GM18517 (cell line): Measurements from ENCODE around the gene UNC119.
"Not testable (repeated sequence)": the region's sequence is repeated elsewhere in the genome, so short reads cannot be mapped to it uniquely, and the experiment has no call there.

Experiments used
- ATAC-seq: cut with Tn5 transposase; IDR thresholded peaks from one replicate; pipeline ENCODE4 v1.9.1; 2021; ENCODE audit warnings: mild to moderate bottlenecking, moderate library complexity; ENCODE audit not compliant: unreplicated experiment

UNC119 gene

DNA sequence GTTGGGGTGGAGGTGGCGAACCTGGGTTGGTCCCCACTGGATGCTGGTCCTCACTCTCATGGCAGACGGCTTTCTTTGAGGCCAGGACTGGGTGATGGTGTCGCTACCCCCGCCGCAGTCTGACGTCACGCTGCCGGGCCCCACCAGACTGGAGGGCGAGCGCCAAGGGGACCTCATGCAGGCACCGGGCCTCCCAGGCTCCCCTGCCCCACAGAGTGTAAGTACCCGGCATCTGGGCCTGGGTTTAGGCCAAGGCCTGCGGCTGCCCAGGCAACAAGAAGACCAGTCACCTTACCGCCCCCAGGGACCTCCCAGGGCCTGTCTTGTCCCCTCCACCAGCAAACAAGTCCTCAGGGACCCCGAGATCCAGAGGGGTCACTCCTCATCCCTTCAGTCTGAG, 28.5 kb downstream of the UNC119 start:
- ATAC-seq, result no peak

DNA sequence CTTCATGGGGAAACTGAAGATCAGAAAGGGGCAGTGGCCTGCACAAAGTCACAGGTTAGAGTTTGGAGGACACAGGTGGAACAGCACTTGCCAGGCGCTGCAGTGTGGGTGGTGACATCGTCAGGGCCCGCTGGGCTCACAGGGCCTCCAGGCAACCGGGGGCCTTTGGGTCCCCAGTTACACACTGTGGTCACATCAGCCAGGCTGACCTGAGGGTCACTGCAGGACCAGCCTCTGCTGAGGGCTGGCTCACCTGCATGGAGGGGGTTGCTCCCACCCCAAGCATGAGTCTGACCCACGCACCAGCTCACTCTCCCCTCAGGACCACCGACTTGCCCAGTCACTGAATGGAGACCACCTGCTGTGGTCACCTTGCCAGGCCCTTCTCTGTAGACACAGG, 29.2 kb downstream of the UNC119 start:
- ATAC-seq, result no peak

DNA sequence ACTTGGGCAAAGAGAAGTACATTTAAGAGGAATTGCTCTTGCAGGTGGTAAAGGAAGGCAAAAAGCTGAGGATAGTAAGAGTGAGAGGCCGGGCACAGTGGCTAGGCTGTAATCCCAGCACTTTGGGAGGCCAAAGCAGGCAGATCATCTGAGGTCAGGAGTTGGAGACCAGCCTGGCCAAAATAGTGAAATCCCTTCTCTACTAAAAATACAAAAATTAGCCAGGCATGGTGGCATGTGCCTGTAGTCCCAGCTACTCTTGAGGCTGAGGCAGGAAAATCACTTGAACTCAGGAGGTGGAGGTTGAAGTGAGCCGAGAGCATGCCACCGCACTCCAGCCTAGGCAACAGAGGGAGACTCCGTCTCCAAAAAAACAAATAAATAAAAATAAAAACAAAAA, 30.1 kb downstream of the UNC119 start:
- not testable (repeated sequence) for ATAC-seq

DNA sequence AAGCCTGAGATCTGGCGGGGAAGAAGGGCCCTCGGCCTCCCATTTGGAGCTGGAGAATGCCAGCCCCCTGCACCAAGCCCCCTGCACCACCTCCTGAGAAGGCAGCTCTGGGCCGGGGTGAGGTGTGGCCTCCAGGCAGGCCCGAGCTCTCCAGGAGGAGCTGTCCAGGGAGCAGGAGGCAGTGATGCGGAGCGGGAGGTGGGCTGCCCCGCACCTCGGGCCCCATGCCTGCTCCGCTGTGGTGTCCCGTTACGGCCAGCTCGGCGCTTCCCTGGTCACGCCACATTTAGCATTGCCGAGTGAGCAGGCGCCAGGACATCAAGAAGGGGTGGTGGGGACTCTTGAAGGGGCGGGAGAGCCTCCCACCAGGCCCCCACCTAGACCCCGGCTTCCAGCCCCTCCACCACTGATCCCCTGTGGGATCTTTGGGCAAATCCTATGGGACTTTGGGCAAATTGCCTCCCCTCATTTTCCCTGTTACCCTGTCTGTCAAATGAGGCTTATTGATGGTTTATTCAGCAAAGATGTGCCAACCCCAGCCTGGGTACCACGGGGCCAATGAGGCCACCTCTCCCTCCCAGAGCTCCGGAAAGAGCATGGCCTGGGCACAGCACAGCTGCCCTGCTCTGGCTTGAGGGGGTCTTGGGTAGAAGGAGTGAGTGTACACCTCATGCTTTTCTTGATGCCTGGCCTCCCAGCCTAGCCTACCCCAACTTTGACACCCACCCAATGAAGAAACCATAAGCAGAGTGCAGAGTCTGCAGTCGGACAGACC, 30.9 kb downstream of the UNC119 start:
- no peak for ATAC-seq

DNA sequence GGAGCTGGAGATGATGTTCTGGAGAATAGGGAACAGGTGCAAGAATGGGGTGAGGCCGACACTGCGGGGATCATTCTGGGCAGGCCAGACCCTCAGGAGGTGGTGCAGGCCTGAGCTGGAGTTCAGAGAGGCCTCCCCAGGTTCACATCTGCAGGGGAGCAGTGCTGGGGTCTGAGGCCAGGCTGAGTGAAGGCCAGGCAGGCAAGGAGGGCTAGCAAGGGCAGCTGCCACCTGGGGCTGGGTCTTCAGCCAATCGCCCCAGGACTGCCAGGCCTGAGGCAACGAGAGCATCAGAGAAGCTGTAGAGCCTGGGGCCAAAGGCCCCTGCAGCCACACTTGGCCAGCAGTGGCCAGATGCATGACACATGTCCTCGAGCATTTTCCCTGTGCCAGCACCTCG, 31.7 kb downstream of the UNC119 start:
- ATAC-seq, result no peak

DNA sequence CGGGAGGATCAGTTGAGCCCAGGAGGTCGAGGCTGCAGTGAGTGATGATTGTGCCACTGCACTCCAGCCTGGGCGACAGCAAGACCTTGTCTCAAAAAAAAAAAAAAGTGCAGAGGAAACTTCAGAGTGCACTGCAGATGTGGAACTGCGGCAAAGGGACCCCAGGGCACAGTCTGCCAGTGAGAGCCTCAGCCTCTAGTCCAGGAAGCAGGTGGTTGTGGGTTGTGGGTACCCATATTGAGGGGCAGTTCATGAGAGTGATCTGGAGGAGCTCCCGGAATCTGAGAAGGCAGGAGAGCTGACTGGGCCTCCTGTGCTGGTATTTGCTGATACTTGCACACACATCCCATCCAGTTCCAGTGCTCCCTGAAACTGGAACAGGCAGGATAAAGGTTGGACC, 33.2 kb downstream of the UNC119 start:
- ATAC-seq, result no peak

DNA sequence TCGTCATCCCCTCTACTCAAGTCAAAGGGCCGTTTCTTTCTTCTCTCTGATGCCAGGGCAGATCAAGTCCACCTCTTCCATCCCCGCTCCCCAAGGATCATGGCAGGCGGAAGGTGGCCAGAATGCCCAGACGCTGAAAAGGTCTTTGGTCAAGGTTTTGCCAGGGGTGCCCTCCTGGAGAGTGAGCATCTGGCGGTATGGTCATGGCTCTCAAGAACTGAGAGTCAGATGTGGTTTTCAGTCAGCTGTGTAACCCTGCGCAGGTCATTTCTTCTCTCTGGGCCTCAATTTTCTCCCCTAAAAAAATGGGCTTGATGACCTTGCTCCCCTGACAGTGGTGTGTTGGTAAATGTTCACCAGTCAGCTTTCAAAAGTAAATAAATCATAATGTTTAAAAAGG, 33.8 kb downstream of the UNC119 start:
- ATAC-seq, result no peak

DNA sequence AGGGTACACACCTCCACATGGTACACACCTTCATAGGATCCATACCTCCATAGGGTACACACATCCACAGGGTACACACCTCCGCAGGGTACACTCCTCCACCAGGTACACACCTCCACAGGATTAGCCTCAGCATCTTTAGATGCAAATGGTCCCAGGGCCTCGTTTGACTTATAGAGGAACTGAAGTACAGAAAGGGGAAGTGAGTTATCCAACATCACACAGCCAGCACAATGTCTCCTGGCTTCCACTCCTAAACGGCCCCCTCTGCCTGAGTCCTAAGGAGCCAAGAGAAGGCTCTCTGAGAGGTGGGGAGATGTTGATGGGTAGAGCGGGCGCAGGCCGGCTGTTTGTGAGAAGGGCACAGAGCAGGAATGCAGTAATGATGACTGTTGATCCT, 34.3 kb downstream of the UNC119 start:
- no peak for ATAC-seq

DNA sequence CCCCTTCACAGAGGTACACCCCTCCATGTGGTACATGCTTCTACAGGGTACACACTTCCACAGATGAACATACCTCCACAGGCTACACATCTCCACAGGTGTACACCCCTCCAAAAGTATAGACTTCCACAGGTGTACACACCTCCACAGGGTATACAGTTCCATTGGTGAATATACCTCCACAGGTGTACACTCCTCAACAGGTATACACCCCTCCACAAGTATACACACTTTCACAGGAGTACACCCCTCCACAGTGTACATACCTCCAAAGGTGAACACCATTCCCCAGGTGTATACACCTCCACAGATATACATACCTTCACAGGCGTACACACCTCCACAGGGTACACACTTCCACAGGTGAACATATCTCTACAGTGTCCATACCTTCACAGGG, 36.9 kb downstream of the UNC119 start:
- ATAC-seq, result no peak

DNA sequence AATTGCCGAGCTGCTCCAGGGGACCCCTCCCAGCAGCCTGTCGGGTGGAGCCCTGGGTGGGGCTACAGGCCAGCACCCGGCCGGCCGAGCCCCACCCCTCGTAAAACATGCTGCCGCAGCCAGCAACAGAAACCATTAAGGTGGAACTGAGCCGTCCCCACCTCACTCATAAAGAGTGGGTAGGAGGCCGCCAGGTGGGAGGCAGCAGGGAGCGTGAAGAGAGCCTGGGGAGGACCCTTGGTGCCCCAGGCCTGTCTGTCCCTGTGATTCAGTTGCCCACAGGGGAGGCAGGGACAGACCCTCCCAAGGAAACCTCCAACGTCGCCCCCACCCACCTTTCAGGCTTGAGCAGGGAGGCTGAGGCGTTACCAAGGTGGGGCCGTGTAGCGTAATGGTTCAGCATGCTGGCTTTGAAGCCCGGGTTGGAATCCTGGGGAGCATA, 37.8 kb downstream of the UNC119 start:
- ATAC-seq, result no peak

DNA sequence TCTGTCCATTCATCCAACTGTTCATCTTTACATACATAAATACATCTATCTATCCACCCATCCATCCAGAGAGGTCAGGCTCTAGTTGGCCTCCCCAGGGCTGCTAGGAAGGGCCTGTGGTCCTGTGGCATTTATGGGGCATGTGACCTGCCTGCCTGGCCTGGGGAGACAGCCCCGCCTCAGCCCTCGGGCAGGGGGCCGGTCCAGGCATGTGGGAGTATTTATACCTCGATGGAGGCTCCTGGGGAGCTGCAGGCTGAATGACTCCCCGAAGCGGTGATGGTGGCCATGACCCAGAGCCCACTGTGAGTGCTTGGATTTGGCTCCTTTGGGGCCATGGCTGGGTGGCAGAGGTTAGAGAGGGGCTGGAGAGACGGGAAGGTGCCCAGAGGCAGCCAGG, 38.9 kb downstream of the UNC119 start:
- ATAC-seq, result no peak

DNA sequence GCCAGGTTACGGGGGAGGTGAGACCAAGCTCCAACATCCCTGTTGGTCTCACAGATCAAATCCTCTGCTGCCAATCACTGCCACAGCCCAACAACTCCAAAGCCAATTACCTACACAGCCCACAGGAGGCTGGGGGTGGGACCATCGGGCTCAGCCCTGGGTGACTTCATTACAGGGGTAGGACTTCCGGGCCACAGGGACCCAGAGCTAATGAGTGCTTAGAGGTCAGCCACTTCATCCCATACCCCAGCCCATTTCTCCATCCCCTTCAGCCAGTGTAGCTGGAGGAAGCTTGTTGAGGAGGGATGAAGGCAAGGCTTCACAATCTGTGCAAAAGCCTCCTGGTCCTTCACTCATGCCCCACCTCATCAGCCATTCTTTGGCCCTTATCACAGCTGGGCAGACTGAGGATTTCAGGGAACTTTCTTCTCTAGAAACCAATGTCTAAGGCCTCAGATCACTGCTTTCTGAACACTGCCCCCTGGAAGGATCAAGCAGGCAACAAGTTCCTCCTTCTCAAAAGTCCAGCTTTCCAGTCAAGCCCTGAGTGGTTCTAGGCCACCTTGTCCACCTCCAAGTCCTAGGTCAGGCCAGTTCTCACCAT, 40.5 kb downstream of the UNC119 start:
- ATAC-seq, result no peak

DNA sequence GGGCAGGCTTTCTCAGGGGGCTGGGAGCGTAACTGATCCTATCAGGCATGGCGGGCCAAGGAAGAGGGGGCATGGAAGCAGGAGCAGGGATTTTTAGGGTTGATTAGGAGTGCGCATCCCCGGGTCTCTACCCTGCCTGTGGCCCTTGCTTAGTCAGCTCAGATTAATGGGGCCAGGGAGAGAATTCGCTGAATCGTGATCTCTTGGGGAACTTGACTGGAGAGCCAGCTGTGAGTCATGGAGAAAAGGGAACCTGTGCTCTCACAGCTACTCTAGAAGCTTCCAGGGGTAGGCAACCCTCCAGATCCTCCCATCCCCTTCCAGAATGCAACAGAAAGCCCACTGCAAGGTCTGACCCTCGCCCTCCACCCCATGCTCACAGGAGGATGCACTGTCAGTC, 42.6 kb downstream of the UNC119 start:
- ATAC-seq, result no peak

DNA sequence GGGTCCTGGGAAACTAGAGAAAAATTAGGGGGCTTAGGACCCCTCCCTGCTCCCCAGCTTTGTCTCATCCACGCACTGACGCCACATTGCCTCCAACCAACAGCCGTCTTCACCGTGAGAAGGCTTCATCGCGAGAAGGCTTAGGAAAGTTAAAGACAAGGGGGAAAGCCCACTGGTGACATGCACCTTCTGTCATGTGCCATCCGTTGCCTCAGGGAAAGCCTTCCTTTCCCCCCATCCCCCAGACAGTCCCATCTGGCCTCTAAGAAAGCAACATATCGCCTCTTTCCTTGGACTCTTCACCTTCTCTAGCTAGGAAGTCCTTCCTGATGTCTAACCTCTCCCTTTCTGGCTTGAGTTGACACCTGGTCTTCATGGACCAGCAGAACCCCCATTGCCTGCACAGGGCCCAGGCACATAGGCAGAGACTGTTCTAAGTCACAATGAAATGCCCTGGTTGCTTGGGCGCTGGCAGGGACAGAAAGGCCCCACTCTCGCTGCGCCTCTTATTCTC, 44.2 kb downstream of the UNC119 start:
- ATAC-seq, result no peak

DNA sequence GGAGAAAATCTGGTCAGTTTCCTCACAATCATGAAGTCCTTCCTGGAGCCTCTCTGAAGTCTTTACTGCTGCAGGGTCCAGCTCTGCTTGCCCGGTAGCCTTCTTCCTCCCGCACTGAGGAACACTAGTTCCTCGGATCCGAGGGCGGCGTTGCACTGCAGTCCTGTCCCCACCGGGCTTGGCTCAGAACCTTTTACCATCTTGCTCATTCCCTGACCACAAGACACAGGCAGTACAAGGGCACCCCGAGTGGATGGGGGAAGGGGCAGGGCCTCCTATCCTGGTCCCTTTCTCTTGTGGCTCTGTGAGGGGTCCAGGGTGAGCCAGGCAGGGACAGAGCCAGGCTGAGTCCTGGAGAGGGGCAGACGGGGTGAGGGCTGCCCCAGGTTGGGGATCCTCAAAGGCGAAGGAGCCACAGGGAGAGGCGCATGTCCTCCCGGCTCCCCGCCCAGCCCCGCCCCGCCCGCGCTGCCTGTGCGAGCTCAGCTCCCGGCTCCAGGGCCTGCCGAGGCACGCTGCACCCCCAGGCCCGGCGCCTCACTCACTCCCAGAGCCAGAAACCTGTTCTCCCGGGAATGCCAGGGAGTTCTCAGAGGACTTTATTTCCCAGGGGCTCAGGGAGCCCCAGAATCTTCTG, 44.7 kb downstream of the UNC119 start:
- ATAC-seq, result no peak

DNA sequence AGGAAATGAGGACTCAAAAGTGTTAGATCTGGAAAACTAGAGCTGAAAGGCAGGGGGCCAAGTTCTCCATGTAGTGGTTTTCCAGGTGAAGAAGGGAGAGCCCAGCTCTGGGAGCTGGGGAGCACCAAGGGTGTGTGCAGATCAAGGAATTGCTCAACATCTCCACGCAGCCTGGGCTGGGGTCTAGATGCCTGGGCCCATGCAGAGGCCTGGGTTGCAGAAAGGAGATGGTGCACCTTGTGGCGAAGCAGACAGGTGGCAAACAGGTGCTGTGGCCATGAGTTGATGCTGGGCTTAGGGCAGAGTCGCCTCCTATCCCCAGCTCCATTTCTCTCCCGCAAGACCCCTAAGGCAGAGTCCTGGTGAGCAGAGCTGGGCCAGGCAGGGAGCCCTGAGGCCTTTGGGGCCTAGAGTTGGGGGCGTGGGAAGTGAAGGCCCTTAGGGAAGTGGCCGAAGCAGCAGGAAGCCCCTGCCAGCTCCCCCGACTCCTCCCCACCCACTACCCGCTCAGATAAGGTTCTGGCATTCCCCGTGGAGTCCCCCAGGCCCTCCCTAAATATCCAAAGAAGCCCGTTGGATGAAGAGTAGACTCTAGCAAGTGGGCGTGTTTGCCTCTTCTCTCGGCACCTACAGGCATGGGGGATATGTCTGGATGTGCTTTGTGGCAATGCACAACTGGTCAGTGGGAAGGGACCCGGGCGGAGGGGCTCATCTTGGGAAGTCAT, 45.5 kb downstream of the UNC119 start:
- ATAC-seq, result no peak

DNA sequence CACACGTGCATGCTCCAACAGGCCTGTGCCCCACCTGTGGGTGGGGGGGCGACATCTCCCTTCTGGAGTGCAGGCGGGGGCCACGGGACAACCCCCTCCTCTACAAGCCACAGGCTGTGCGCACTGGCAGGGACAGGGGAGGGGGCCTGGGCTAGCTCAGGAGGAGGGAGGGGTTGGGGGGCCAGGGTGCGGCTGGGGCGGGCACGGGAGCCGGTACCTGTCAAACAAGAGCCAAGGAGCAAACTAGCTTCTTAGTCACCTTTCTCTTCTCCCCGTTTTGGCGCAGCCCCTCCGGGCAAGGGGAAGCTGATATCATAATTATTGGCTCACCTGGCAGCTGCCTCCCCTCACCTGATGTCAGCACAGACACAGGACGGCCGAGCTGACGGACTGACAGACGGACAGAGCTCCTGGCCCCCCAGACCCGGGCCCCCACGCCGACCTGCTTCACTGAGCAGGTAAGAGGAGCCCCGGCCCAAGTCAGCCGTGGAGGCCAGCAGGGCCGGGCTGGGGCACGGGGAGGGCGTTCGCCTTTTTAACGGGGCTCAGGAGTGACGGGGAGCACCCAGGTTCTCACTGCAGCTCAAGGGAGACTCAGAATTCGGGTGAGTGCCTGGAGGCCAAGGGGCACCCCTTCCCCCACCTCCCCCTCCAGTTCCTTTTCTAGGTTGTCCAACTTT, 46.3 kb downstream of the UNC119 start, which contains the start of gene FOXN1:
FOXN1 (plus strand) TSS at position 363 of the 680 bp plus-strand sequence. CDS start 17,622 bp downstream, outside the sequence.
- ATAC-seq, result no peak

DNA sequence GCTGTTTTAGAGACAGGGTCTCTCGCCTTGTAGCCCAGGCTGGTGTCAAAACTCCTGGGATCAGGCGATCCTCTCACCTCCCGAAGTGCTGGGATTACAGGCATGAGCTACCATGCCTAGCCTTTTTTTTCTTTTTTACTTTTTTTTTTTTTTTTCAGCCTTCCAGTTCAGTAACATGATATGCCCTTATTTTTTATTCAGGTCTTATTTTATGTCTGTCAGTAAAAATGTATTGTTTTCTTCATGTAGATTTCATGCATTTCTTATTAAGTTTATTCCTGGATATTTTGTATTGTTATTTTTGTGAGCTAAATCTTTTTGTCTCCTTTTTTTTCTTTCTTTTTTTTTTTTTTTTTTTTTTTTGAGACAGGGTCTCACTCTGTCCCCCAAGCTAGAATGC, 49.0 kb downstream of the UNC119 start:
- no peak for ATAC-seq

DNA sequence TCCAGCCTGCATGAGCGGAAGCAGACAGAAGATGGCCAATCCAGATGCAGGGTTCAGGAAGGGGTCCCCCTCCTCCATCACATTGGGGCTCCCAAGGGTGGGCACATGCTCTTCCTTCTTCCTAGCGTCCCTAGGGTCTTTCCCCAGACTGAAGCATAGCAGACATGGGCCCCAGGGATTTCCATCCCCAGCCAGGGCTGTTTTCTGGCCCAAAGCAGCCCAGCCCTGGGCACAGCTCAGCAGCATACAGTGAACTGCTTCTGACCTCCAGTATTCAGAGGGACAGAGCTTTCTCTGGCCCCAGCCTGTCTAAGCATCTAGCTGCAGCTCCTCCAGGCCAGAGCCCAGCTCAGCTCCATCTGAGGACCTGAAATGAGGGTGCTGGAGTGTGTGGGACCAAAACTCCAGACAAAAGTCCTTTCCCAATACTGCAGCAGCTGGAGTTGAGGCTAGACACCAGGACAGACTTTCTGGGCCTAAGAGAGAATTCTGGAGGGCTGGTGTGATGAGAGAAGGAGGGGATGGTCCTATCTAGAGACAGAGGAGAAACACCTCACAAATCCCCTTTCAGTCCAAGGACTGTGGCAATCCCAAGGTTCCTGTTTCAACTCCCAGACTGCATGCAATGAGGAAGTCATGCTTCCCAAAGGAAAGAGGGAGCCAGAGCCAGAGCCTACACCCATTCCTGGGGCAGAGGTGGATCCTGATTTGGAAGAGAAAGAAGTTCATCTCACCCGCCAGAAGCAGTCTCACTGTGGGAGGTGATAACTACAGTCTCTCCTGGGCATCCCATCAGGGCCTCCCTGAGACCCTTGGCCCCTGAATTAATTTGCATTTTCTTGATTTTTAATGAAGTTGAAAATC, 50.8 kb downstream of the UNC119 start:
- ATAC-seq, result no peak
